PFSK-1 (cell line): ENCODE data around the gene DLG3.

Experiments used
- FOXP2 ChIP-seq: optimal IDR thresholded peaks from 2 replicates; pipeline ENCODE3; 2011; ENCODE audit warnings: borderline replicate concordance, control low read depth, inconsistent platforms; ENCODE audit not compliant: insufficient read depth; ENCODE audit errors: extremely low read length, extremely low read depth
- POLR2AphosphoS5 ChIP-seq: IDR thresholded peaks from 2 replicates; pipeline ENCODE4 v1.6.1; 2012; ENCODE audit warnings: low read depth, mild to moderate bottlenecking, control low read depth, low read length, moderate library complexity
- REST ChIP-seq, 2 experiments: IDR thresholded peaks; 2 replicates each; pipeline versions ENCODE4 v1.6.1 to v1.8.0; 2011 to 2012; ENCODE audit warnings: low read depth in 2 of 2, low read length in 2 of 2, control low read depth in 1 of 2, inconsistent platforms in 1 of 2, mild to moderate bottlenecking in 1 of 2, moderate library complexity in 1 of 2; ENCODE audit not compliant: insufficient read depth in 1 of 2
- SIN3A ChIP-seq: IDR thresholded peaks from 2 replicates; pipeline ENCODE4 v1.6.1; 2012; ENCODE audit warnings: mild to moderate bottlenecking, low read length, moderate library complexity, borderline replicate concordance; ENCODE audit not compliant: insufficient read depth
- TAF1 ChIP-seq: IDR thresholded peaks from 2 replicates; pipeline ENCODE4 v1.6.1; 2012; ENCODE audit warnings: low read length, control low read depth, borderline replicate concordance; ENCODE audit not compliant: insufficient read depth

Gene DLG3

GRCh38 chrX:70446380-70447350 lies 2.0 kb downstream of the DLG3 start:
- TF ChIP-seq FOXP2 (no peak), POLR2AphosphoS5 (no peak), REST (IDR thresholded peaks at IDR 0.05; ENCODE audit: insufficient read depth in 1 of 2, low read depth in 2 of 2, low read length in 2 of 2) (no peak), TAF1 (no peak), SIN3A (no peak)

GRCh38 chrX:70449457-70449966 lies 4.9 kb downstream of the DLG3 start:
- TF ChIP-seq SIN3A: no peak
- TF ChIP-seq POLR2AphosphoS5: no peak
- no peak for TF ChIP-seq TAF1
- TF ChIP-seq FOXP2: no peak
- no peak for TF ChIP-seq REST (IDR thresholded peaks at IDR 0.05; ENCODE audit: insufficient read depth in 1 of 2, low read depth in 2 of 2, low read length in 2 of 2)

GRCh38 chrX:70452143-70452733 lies 7.6 kb downstream of the DLG3 start:
- no peak for TF ChIP-seq FOXP2
- TF ChIP-seq SIN3A: no peak

- TF ChIP-seq POLR2AphosphoS5 (no peak), SIN3A (no peak), FOXP2 (no peak), TAF1 (no peak), REST (IDR thresholded peaks at IDR 0.05; ENCODE audit: insufficient read depth in 1 of 2, low read depth in 2 of 2, low read length in 2 of 2) (no peak)
These were observed 8.5 kb downstream of the DLG3 start for GRCh38 chrX:70453024-70453618.
